GM19240 (cell line): Measurements from ENCODE around the gene GLT1D1.

Experiments used
- DNase-seq: peaks from one replicate; pipeline ENCODE4 v3.0.0; 2011; ENCODE audit warnings: low spot score; ENCODE audit not compliant: insufficient read length

Gene GLT1D1

GRCh38 chr12:128853600-128854197, 421 bp downstream of the GLT1D1 start:
- DNase-seq, result no peak

GRCh38 chr12:128856035-128856790, 2.9 kb downstream of the GLT1D1 start:
- DNase-seq, result no peak

- DNase-seq, result no peak
Observed at GRCh38 chr12:128856791-128857078, 3.5 kb downstream of the GLT1D1 start.

GRCh38 chr12:128857133-128857763, 4.0 kb downstream of the GLT1D1 start:
- DNase-seq, result no peak

- no peak for DNase-seq
Observed at GRCh38 chr12:128859311-128859710, 6.0 kb downstream of the GLT1D1 start.

GRCh38 chr12:128861226-128862016, 8.1 kb downstream of the GLT1D1 start:
- no peak for DNase-seq

GRCh38 chr12:128863957-128864356, 10.7 kb downstream of the GLT1D1 start:
- no peak for DNase-seq

- no peak for DNase-seq
Observed at GRCh38 chr12:128864516-128865186, 11.4 kb downstream of the GLT1D1 start.

GRCh38 chr12:128867466-128867865, 14.2 kb downstream of the GLT1D1 start:
- DNase-seq, result no peak

- DNase-seq, result no peak
Observed at GRCh38 chr12:128871516-128871892, 18.2 kb downstream of the GLT1D1 start.

GRCh38 chr12:128872303-128872702, 19.0 kb downstream of the GLT1D1 start:
- DNase-seq, result no peak

GRCh38 chr12:128876559-128876958, 23.3 kb downstream of the GLT1D1 start:
- DNase-seq, result no peak

- DNase-seq, result no peak
Observed at GRCh38 chr12:128879898-128880764, 26.9 kb downstream of the GLT1D1 start.

GRCh38 chr12:128891856-128892255, 38.6 kb downstream of the GLT1D1 start:
- no peak for DNase-seq

- no peak for DNase-seq
Observed at GRCh38 chr12:128903236-128903635, 50.0 kb downstream of the GLT1D1 start.

- no peak for DNase-seq
Observed at GRCh38 chr12:128905003-128905544, 51.8 kb downstream of the GLT1D1 start.

- no peak for DNase-seq
Observed at GRCh38 chr12:128906485-128907137, 53.3 kb downstream of the GLT1D1 start.

GRCh38 chr12:128908254-128908653, 55.0 kb downstream of the GLT1D1 start:
- DNase-seq, result no peak

GRCh38 chr12:128909653-128910052, 56.4 kb downstream of the GLT1D1 start:
- no peak for DNase-seq

- DNase-seq, result no peak
Observed at GRCh38 chr12:128910629-128911028, 57.4 kb downstream of the GLT1D1 start.
